Gastrocnemius medialis (tissue), 4 donors: ENCODE measurements around the gene SPIRE1.

Source experiments
- POLR2A ChIP-seq, 2 donors: fragments of 450-650 bp; IDR thresholded peaks; one replicate each; pipeline ENCODE4 v1.6.1; 2017; ENCODE audit warnings: antibody characterized with exemption in 2 of 2, mild to moderate bottlenecking in 2 of 2, moderate library complexity in 2 of 2
- TF ChIP-seq, protein P1 (sequence below), 5 experiments: fragments of 450-650 bp in 3 of 5; fragments of 200-600 bp in 2 of 5; sonication (generic) in 2 of 5; IDR thresholded peaks in 4 of 5; conservative IDR thresholded peaks in 1 of 5; 1 replicate in 4 of 5; 2 replicates in 1 of 5; pipeline ENCODE4 v1.5.1; 2016 to 2019; ENCODE audit warnings: antibody characterized with exemption in 5 of 5, mild to moderate bottlenecking in 3 of 5, moderate library complexity in 3 of 5

- TF ChIP-seq, protein P1, sequence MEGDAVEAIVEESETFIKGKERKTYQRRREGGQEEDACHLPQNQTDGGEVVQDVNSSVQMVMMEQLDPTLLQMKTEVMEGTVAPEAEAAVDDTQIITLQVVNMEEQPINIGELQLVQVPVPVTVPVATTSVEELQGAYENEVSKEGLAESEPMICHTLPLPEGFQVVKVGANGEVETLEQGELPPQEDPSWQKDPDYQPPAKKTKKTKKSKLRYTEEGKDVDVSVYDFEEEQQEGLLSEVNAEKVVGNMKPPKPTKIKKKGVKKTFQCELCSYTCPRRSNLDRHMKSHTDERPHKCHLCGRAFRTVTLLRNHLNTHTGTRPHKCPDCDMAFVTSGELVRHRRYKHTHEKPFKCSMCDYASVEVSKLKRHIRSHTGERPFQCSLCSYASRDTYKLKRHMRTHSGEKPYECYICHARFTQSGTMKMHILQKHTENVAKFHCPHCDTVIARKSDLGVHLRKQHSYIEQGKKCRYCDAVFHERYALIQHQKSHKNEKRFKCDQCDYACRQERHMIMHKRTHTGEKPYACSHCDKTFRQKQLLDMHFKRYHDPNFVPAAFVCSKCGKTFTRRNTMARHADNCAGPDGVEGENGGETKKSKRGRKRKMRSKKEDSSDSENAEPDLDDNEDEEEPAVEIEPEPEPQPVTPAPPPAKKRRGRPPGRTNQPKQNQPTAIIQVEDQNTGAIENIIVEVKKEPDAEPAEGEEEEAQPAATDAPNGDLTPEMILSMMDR (IDR thresholded peaks at IDR 0.05 in 4 of 5, conservative IDR thresholded peaks at IDR 0.05 in 1 of 5) = no peak
- no peak for TF ChIP-seq POLR2A (IDR thresholded peaks at IDR 0.05)
Measured at GRCh38 chr18:12597760-12598159, 60.1 kb downstream of the SPIRE1 start.
